CD14-positive monocyte (primary cell): ENCODE measurements around the gene DLG1. TPM values are rescaled to one million over a fixed set of nuclear protein-coding genes. Genes with fewer than 3 reads are reported as not detected.

Experiments
- DNase-seq, 3 donors: peaks; one replicate each; pipeline ENCODE4 v3.0.0-alpha.2; 2011 to 2022
- H2AFZ ChIP-seq: 2 replicates; pipeline ENCODE4 v1.6.0; 2012; ENCODE audit warnings: mild to moderate bottlenecking, low read depth, low read length, inconsistent platforms; ENCODE audit not compliant: insufficient read depth, poor library complexity, severe bottlenecking
- H3K27ac ChIP-seq, 2 donors: 1 replicate in 1 of 2; 2 replicates in 1 of 2; pipeline ENCODE4 v1.5.1; 2012 to 2013; ENCODE audit warnings: low read length in 2 of 2, control low read depth in 1 of 2, inconsistent platforms in 1 of 2, low read depth in 1 of 2, mild to moderate bottlenecking in 1 of 2
- H3K27me3 ChIP-seq, 2 donors: one replicate each; pipeline versions ENCODE4 v1.6.0 to v1.6.1; 2011 to 2013; ENCODE audit warnings: low read length in 2 of 2; ENCODE audit not compliant: control insufficient read depth in 2 of 2, insufficient read depth in 2 of 2
- H3K36me3 ChIP-seq, 2 donors: replicated peaks in 1 of 2; 1 replicate in 1 of 2; 2 replicates in 1 of 2; pipeline versions ENCODE4 v1.5.1 to v1.6.1; 2012 to 2013; ENCODE audit warnings: low read length in 2 of 2, control low read depth in 1 of 2, inconsistent platforms in 1 of 2, mild to moderate bottlenecking in 1 of 2; ENCODE audit not compliant: insufficient read depth in 2 of 2, control insufficient read depth in 1 of 2
- H3K4me1 ChIP-seq, 2 donors: 1 replicate in 1 of 2; 2 replicates in 1 of 2; pipeline versions ENCODE4 v1.5.1 to v1.6.1; 2012 to 2013; ENCODE audit warnings: low read length in 2 of 2, control low read depth in 1 of 2, inconsistent platforms in 1 of 2, mild to moderate bottlenecking in 1 of 2, moderate library complexity in 1 of 2; ENCODE audit not compliant: insufficient read depth in 2 of 2, control insufficient read depth in 1 of 2
- H3K4me2 ChIP-seq: replicated peaks from 2 replicates; pipeline ENCODE3; 2012; ENCODE audit warnings: low read length, moderate library complexity, mild to moderate bottlenecking; ENCODE audit not compliant: poor library complexity, severe bottlenecking; ENCODE audit errors: extremely low read depth
- H3K4me3 ChIP-seq, 3 experiments: fragments of 200-600 bp in 1 of 3; sonication (generic) in 1 of 3; replicated peaks in 1 of 3; 1 replicate in 2 of 3; 2 replicates in 1 of 3; pipeline ENCODE4 v1.5.1; 2011 to 2013; ENCODE audit warnings: low read length in 3 of 3, mild to moderate bottlenecking in 3 of 3, control low read depth in 2 of 3, low read depth in 2 of 3, inconsistent platforms in 1 of 3, moderate library complexity in 1 of 3
- H3K79me2 ChIP-seq: 2 replicates; pipeline ENCODE4 v1.6.0; 2012; ENCODE audit warnings: mild to moderate bottlenecking, control low read depth, inconsistent platforms, low read length, moderate library complexity; ENCODE audit not compliant: insufficient read depth
- H3K9ac ChIP-seq: 2 replicates; pipeline ENCODE4 v1.6.0; 2017; ENCODE audit warnings: low read length, mild to moderate bottlenecking; ENCODE audit not compliant: insufficient read depth, poor library complexity, severe bottlenecking
- H3K9me3 ChIP-seq, 2 donors: replicated peaks in 1 of 2; 1 replicate in 1 of 2; 2 replicates in 1 of 2; pipeline versions ENCODE4 v1.5.1 to v1.6.1; 2012 to 2013; ENCODE audit warnings: low read length in 2 of 2, control low read depth in 1 of 2; ENCODE audit not compliant: control insufficient read depth in 1 of 2, insufficient read depth in 1 of 2
- H4K20me1 ChIP-seq: 2 replicates; pipeline ENCODE4 v1.6.0; 2012; ENCODE audit warnings: mild to moderate bottlenecking, low read length, control low read depth, moderate library complexity; ENCODE audit not compliant: insufficient read depth
- H3K27ac Mint-ChIP-seq, 7 donors: one replicate each; pipeline ENCODE4 v1.8.0; 2020; ENCODE audit warnings: mild to moderate bottlenecking in 7 of 7, mixed read lengths in 7 of 7, moderate library complexity in 6 of 7, inconsistent platforms in 2 of 7
- H3K27me3 Mint-ChIP-seq, 3 donors: one replicate each; pipeline ENCODE4 v1.8.0; 2021 to 2022; ENCODE audit warnings: low read depth in 3 of 3, mild to moderate bottlenecking in 3 of 3, mixed read lengths in 3 of 3, moderate library complexity in 3 of 3, inconsistent platforms in 1 of 3
- H3K36me3 Mint-ChIP-seq, 2 donors: one replicate each; pipeline ENCODE4 v1.8.0; 2020; ENCODE audit warnings: mixed read lengths in 2 of 2, inconsistent platforms in 1 of 2, mild to moderate bottlenecking in 1 of 2
- H3K4me1 Mint-ChIP-seq: one replicate; pipeline ENCODE4 v1.8.0; 2020; ENCODE audit warnings: mild to moderate bottlenecking, mixed read lengths
- H3K4me3 Mint-ChIP-seq, 2 donors: one replicate each; pipeline ENCODE4 v1.8.0; 2020; ENCODE audit warnings: mild to moderate bottlenecking in 2 of 2, mixed read lengths in 2 of 2, moderate library complexity in 1 of 2
- H3K9me3 Mint-ChIP-seq, 7 donors: one replicate each; pipeline ENCODE4 v1.8.0; 2020 to 2022; ENCODE audit warnings: mixed read lengths in 7 of 7, mild to moderate bottlenecking in 6 of 7, moderate library complexity in 6 of 7, inconsistent platforms in 2 of 7
- whole genome bisulfite sequencing: methylation state at CpG from one replicate; pipeline ENCODE4 v1.1.5; 2013; ENCODE audit warnings: missing lambda C conversion rate; ENCODE audit not compliant: insufficient coverage; 5-methylcytosine and 5-hydroxymethylcytosine counted together
- intact Hi-C, 2 donors: fragments of 100-400 bp; cut with micrococcal nuclease; formaldehyde crosslinking; loops; one replicate each; pipeline versions ENCODE4 v1.15.0 to v1.15.1; 2023
- polyA plus RNA-seq, 3 donors: library from polyadenylated mRNA; depleted of rRNA in 1 of 3; unstranded in 2 of 3; stranded (reverse) in 1 of 3; fragments of 300-500 nt in 2 of 3; fragments of >200 nt in 1 of 3; fragmentation: Illumina TruSeq in 2 of 3; gene quantifications; 1 replicate in 2 of 3; 2 replicates in 1 of 3; pipeline ENCODE4 v1.2.3, GENCODE V29; 2012 to 2021
- TF ChIP-seq, protein P1 (sequence below): fragments of 200-600 bp; IDR thresholded peaks from one replicate; pipeline ENCODE4 v1.8.0; 2022; ENCODE audit warnings: antibody characterized with exemption, mild to moderate bottlenecking

DLG1 gene
- polyA plus RNA-seq, 3 donors, result 6.5 to 21.9 (median 10.2) TPM

DNA sequence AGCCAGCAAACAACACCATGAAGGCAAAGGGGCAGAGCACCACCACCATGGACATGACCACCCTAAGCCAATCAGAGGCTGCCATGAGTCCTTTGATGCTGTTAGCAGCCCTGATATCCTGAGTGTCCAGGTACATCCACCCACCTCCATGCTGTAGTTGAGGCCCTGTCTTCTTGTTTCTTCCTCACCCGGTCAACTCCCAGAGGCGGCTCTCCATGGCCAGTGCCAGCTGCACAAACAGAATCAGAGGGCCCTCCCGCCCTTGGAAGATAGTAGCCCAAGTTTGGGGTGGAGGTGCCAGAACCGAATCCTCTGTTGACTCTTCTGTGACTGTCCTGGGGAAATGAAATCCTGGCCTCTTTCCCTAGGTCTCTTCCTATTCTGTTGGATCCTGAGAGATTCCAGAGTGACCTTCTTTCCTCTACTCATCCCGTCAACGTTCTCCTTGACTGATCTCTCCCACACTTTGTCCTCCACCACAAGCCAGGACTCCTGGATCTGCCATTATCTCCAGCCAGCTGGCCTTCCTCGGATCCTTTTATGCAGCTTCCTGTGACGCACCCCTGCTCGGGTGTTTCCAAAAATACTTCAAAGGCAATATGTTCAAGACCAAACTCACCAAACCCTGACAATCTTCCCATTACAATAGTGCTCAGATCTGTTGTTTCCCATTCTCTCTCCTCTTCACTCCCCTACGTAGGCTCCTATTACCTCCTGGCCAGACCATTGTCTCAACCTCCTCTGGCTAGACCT, 45.4 kb upstream of the DLG1 start:
- no peaks in the 10 kb centered on the region for H3K4me1 ChIP-seq

DNA sequence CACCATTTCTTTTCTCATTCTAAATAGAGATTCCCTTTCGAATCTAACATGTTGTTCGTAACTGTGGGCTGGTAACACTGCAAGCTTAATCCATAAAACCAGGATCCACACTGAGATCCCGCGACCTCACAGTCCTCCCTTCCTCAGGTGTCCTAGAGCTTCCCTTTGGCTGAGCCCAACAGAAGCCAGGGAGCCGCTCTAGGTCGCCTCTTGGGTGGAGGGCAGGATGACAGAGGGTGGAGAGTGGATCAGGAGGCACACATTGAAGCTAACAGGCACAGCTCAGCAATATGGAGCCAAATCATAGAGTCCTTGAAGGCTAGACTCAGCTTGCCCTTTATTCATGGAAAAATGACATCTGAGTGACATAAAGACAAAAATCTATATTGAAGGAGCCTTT, 44.7 kb upstream of the DLG1 start:
- TF ChIP-seq, protein P1, sequence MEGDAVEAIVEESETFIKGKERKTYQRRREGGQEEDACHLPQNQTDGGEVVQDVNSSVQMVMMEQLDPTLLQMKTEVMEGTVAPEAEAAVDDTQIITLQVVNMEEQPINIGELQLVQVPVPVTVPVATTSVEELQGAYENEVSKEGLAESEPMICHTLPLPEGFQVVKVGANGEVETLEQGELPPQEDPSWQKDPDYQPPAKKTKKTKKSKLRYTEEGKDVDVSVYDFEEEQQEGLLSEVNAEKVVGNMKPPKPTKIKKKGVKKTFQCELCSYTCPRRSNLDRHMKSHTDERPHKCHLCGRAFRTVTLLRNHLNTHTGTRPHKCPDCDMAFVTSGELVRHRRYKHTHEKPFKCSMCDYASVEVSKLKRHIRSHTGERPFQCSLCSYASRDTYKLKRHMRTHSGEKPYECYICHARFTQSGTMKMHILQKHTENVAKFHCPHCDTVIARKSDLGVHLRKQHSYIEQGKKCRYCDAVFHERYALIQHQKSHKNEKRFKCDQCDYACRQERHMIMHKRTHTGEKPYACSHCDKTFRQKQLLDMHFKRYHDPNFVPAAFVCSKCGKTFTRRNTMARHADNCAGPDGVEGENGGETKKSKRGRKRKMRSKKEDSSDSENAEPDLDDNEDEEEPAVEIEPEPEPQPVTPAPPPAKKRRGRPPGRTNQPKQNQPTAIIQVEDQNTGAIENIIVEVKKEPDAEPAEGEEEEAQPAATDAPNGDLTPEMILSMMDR, result no peak
- intact Hi-C loops, result no loop called here
- Histone ChIP-seq H4K20me1 (no peaks in the 10 kb centered on the region), H3K4me3 (no peak overlapping the region), H3K36me3 (no peaks in the 10 kb centered on the region), H3K9me3 (no peaks in the 10 kb centered on the region), H3K79me2 (no peaks in the 10 kb centered on the region), H3K4me1 (no peaks in the 10 kb centered on the region), H3K27ac (no peak overlapping the region), H2AFZ (no peak overlapping the region), H3K27me3 (no peaks in the 10 kb centered on the region), H3K4me2 (no peak overlapping the region), H3K9ac (no peak overlapping the region)
- Mint-ChIP-seq H3K4me3 (no peak overlapping the region), H3K27me3 (no peaks in the 10 kb centered on the region), H3K4me1 (no peaks in the 10 kb centered on the region), H3K36me3 (no peaks in the 10 kb centered on the region), H3K9me3 (peaks cover 0 to 4% (median 0%) of the 10 kb centered on the region in 7 donors), H3K27ac (no peak overlapping the region)
- DNase-seq, result no peak
- WGBS, result 100% methylated on average over 1 of the region's 6 CpGs

More for the DNA sequence above, 45.4 kb upstream of the DLG1 start:
- H3K36me3 Mint-ChIP-seq, result no peaks in the 10 kb centered on the region
- no peaks in the 10 kb centered on the region for H3K4me1 Mint-ChIP-seq
- TF ChIP-seq, protein P1, result no peak
- H3K9me3 Mint-ChIP-seq, result peaks cover 0 to 4% (median 0%) of the 10 kb centered on the region in 7 donors
- intact Hi-C loops, result no loop called here
- Histone ChIP-seq H2AFZ (no peak overlapping the region), H4K20me1 (no peaks in the 10 kb centered on the region), H3K79me2 (no peaks in the 10 kb centered on the region), H3K4me2 (no peak overlapping the region), H3K4me3 (no peak overlapping the region), H3K27me3 (no peaks in the 10 kb centered on the region), H3K36me3 (no peaks in the 10 kb centered on the region), H3K27ac (no peak overlapping the region), H3K9me3 (no peaks in the 10 kb centered on the region), H3K9ac (no peak overlapping the region)
- no peaks in the 10 kb centered on the region for H3K27me3 Mint-ChIP-seq
- no peak overlapping the region for H3K27ac Mint-ChIP-seq
- WGBS, result 89% methylated on average over 9 of the region's 10 CpGs
- no peak for DNase-seq
- H3K4me3 Mint-ChIP-seq, result no peak overlapping the region
